GM20000 (cell line): Measurements from ENCODE around the gene XIRP1.
A peak's percentile ranks its signal among the peaks of the same experiment; 100 is the strongest.

Experiments
- DNase-seq: peaks from one replicate; pipeline ENCODE4 v3.0.0; 2012; ENCODE audit warnings: low spot score
- TF ChIP-seq, protein P1 (sequence below): IDR thresholded peaks from 2 replicates; pipeline ENCODE4 v1.5.1; 2012; ENCODE audit warnings: mild to moderate bottlenecking, control low read depth; ENCODE audit errors: extremely low read depth, missing control alignments

The XIRP1 gene

DNA sequence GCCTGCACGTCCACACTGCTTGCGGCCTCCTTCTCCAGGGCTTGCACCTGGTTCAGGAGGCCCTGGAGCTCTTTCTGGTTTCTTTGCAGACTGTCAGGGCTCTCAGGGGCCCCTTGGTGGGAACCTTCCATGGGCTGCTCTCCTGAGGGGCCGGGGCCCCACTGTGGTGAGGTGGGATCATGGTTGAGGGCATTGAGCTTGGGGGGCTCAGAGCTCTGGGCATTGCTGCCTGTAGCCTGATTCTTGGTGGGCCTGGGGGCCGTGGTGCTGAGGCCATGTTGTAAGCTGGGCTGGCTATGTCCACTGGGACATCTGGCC lies 7.5 kb downstream of the XIRP1 start:
- TF ChIP-seq, protein P1, sequence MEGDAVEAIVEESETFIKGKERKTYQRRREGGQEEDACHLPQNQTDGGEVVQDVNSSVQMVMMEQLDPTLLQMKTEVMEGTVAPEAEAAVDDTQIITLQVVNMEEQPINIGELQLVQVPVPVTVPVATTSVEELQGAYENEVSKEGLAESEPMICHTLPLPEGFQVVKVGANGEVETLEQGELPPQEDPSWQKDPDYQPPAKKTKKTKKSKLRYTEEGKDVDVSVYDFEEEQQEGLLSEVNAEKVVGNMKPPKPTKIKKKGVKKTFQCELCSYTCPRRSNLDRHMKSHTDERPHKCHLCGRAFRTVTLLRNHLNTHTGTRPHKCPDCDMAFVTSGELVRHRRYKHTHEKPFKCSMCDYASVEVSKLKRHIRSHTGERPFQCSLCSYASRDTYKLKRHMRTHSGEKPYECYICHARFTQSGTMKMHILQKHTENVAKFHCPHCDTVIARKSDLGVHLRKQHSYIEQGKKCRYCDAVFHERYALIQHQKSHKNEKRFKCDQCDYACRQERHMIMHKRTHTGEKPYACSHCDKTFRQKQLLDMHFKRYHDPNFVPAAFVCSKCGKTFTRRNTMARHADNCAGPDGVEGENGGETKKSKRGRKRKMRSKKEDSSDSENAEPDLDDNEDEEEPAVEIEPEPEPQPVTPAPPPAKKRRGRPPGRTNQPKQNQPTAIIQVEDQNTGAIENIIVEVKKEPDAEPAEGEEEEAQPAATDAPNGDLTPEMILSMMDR: no peak

GRCh38 chr3:39184081-39184967 lies 8.1 kb downstream of the XIRP1 start:
- TF ChIP-seq, protein P1: no peak
- DNase-seq: peak; percentile 7

More for the DNA sequence above, 7.5 kb downstream of the XIRP1 start:
- no peak for DNase-seq

DNA sequence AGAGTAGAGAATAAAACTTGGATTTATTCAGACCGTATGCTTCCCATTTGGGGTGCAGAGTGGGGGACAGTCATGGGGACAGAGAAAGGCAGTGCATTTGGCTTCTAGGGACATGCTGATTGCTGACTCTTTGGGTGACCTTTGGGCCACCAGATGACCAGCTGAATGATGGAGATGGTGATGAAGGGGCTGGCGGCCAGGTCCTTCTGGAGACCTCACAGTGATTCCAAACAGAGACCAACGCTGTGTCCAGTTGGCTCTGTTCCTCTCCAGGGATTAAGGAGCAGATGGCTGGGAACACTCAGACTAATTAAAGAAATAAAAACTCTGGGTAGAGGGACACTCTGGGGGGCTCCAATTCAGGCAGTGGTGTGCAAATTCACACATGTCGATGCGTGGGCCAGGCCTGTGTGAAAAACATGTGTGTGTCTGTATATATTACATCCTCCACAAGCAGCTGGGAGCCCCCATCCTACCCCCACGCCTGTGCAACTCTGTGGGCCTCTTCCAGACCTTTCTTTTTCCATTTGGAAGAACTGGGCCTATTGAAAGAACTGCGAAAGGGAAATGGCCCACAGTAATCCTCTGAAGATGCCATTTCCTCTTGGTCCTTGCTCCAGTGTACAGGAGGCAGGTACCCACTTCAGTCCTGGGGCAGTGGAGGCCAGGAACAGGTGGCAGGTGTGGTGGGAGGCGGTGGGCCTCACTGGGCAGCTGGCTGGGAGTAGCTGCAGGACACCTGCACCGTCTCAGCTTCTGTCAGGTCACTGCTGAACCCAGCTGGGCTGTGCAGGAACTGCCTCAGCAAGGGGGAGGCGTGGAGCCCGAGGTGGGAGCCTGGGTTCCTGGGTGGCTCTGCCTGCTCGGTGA lies 8.9 kb downstream of the XIRP1 start:
- TF ChIP-seq, protein P1: no peak
- no peak for DNase-seq

- TF ChIP-seq, protein P1: no peak
- DNase-seq: peak; percentile 15
These were observed 10.7 kb downstream of the XIRP1 start for GRCh38 chr3:39181408-39182335.

- DNase-seq: peak; percentile 97
- TF ChIP-seq, protein P1: no peak
These were observed 11.6 kb downstream of the XIRP1 start for GRCh38 chr3:39180546-39181346.

DNA sequence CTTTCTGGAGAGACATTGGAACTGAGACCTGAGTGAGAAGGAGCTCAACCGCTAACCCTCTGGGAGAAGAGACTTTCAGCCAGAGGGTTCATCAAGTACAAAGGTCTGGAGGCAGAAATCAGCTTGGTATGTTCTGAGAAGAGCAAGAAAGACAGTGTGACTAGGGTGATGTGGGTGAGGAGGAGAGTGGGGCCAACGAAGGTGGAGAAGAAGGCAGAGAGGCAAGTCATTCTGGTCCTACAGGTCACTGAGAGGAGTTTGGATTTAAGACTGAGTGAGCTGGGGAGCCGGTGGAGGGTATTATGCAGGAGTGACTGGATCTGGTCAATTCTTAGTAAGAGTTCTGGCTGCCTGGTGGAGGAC lies 12.2 kb downstream of the XIRP1 start:
- DNase-seq: peak; percentile 43
- TF ChIP-seq, protein P1: no peak
